GM23338 (cell line): ENCODE data around the gene APOL5. TPM values are rescaled to one million over a fixed set of nuclear protein-coding genes. Genes with fewer than 3 reads are reported as not detected.

Experiments used
- ATAC-seq: fragments of 200-7000 bp; cut with Tn5 transposase; 3 replicates; pipeline ENCODE4 v1.9.1; 2020
- DNase-seq: peaks from one replicate; pipeline ENCODE4 v3.0.0-alpha.2; 2015; ENCODE audit warnings: low spot score
- H2AFZ ChIP-seq: fragments of 200-600 bp; sonication (generic); 2 replicates; pipeline ENCODE4 v1.8.0; 2016; ENCODE audit warnings: antibody characterized with exemption, mild to moderate bottlenecking, moderate library complexity
- H3F3A ChIP-seq: fragments of 200-600 bp; sonication (generic); replicated peaks from 2 replicates; pipeline ENCODE4 v1.8.0; 2017; ENCODE audit warnings: antibody characterized with exemption, mixed run types, low read depth
- H3K27ac ChIP-seq: fragments of 200-600 bp; sonication (generic); 2 replicates; pipeline ENCODE4 v1.6.1; 2016; ENCODE audit warnings: low read depth
- H3K27me3 ChIP-seq: fragments of 200-600 bp; sonication (generic); 2 replicates; pipeline ENCODE4 v1.8.0; 2016; ENCODE audit warnings: mild to moderate bottlenecking, mixed run types, moderate library complexity; ENCODE audit not compliant: insufficient read depth
- H3K36me3 ChIP-seq: fragments of 200-600 bp; sonication (generic); 2 replicates; pipeline ENCODE4 v1.8.0; 2016; ENCODE audit warnings: mild to moderate bottlenecking; ENCODE audit not compliant: insufficient read depth
- H3K4me1 ChIP-seq: fragments of 200-600 bp; sonication (generic); 2 replicates; pipeline ENCODE4 v1.8.0; 2016; ENCODE audit warnings: mild to moderate bottlenecking, moderate library complexity; ENCODE audit not compliant: insufficient read depth
- H3K4me2 ChIP-seq: fragments of 200-600 bp; sonication (generic); 2 replicates; pipeline ENCODE4 v1.7.1; 2017; ENCODE audit warnings: mixed run types
- H3K4me3 ChIP-seq: fragments of 200-600 bp; sonication (generic); 2 replicates; pipeline ENCODE4 v1.6.1; 2016; ENCODE audit warnings: mixed run types
- H3K79me2 ChIP-seq: fragments of 200-600 bp; sonication (generic); replicated peaks from 2 replicates; pipeline ENCODE4 v1.8.0; 2017; ENCODE audit warnings: mild to moderate bottlenecking; ENCODE audit not compliant: insufficient read depth
- H3K9me2 ChIP-seq: fragments of 200-600 bp; sonication (generic); 2 replicates; pipeline ENCODE4 v1.8.0; 2017; ENCODE audit not compliant: insufficient read depth
- H4K20me1 ChIP-seq: fragments of 200-600 bp; sonication (generic); replicated peaks from 2 replicates; pipeline ENCODE4 v1.8.0; 2017; ENCODE audit warnings: mild to moderate bottlenecking; ENCODE audit not compliant: insufficient read depth
- H3K27ac Mint-ChIP-seq: 2 replicates; pipeline ENCODE4 v1.8.0; 2020; ENCODE audit warnings: inconsistent platforms, mild to moderate bottlenecking, moderate library complexity, mixed read lengths
- H3K27me3 Mint-ChIP-seq: 3 replicates; pipeline ENCODE4 v1.8.0; 2022; ENCODE audit warnings: low read depth, mild to moderate bottlenecking, moderate library complexity, mixed read lengths, inconsistent platforms; ENCODE audit not compliant: insufficient read depth, poor library complexity
- H3K36me3 Mint-ChIP-seq: 3 replicates; pipeline ENCODE4 v1.8.0; 2021; ENCODE audit warnings: low read depth, mild to moderate bottlenecking, inconsistent platforms, moderate library complexity, mixed read lengths
- H3K4me1 Mint-ChIP-seq: 3 replicates; pipeline ENCODE4 v1.8.0; 2020; ENCODE audit warnings: mild to moderate bottlenecking, inconsistent platforms, mixed read lengths
- H3K4me3 Mint-ChIP-seq: 3 replicates; pipeline ENCODE4 v1.8.0; 2021; ENCODE audit warnings: moderate library complexity, mild to moderate bottlenecking, inconsistent platforms, mixed read lengths
- H3K9me3 Mint-ChIP-seq: 3 replicates; pipeline ENCODE4 v1.8.0; 2020; ENCODE audit warnings: moderate library complexity, mild to moderate bottlenecking, inconsistent platforms, mixed read lengths
- CREB1 ChIP-seq: fragments of 250-450 bp; sonication (Bioruptor Pico); IDR thresholded peaks from 2 replicates; pipeline ENCODE4 v1.5.0; 2020; ENCODE audit warnings: low read depth, mild to moderate bottlenecking, moderate library complexity
- CTCF ChIP-seq, 2 experiments: fragments of 200-600 bp in 1 of 2; sonication (generic) in 1 of 2; conservative IDR thresholded peaks; 2 replicates each; pipeline versions ENCODE4 v1.5.1 to v1.6.1; 2016 to 2017; ENCODE audit warnings: antibody characterized with exemption in 2 of 2, low read depth in 2 of 2, mild to moderate bottlenecking in 2 of 2, moderate library complexity in 1 of 2
- ETS1 ChIP-seq: IDR thresholded peaks from 2 replicates; pipeline ENCODE4 v1.6.1; 2016; ENCODE audit warnings: antibody characterized with exemption
- EZH2 ChIP-seq: fragments of 200-600 bp; sonication (generic); IDR thresholded peaks from one replicate; pipeline ENCODE4 v1.8.0; 2017; ENCODE audit warnings: antibody characterized with exemption, mild to moderate bottlenecking, low read depth; ENCODE audit not compliant: unreplicated experiment
- EZH2phosphoT487 ChIP-seq: fragments of 200-600 bp; sonication (generic); IDR thresholded peaks from one replicate; pipeline ENCODE4 v1.8.1; 2018; ENCODE audit warnings: antibody characterized with exemption; ENCODE audit not compliant: unreplicated experiment
- JUNB ChIP-seq: IDR thresholded peaks from one replicate; pipeline ENCODE4 v1.6.1; 2016; ENCODE audit warnings: antibody characterized with exemption; ENCODE audit not compliant: unreplicated experiment
- POLR2AphosphoS5 ChIP-seq: IDR thresholded peaks from 2 replicates; pipeline ENCODE4 v1.6.1; 2016; ENCODE audit warnings: antibody characterized with exemption, low read depth
- REST ChIP-seq: IDR thresholded peaks from one replicate; pipeline ENCODE4 v1.6.1; 2018; ENCODE audit warnings: antibody characterized with exemption; ENCODE audit not compliant: unreplicated experiment
- STAT1 ChIP-seq: IDR thresholded peaks from one replicate; pipeline ENCODE4 v1.6.1; 2016; ENCODE audit warnings: antibody characterized with exemption; ENCODE audit not compliant: unreplicated experiment
- ZNF114 ChIP-seq: fragments of 250-450 bp; sonication (Bioruptor Pico); IDR thresholded peaks from 2 replicates; pipeline ENCODE4 v1.5.0; 2020; ENCODE audit warnings: mild to moderate bottlenecking, moderate library complexity
- ZNF331 ChIP-seq: fragments of 250-450 bp; sonication (Bioruptor Pico); IDR thresholded peaks from 2 replicates; pipeline ENCODE4 v1.5.0; 2020; ENCODE audit warnings: low read depth, mild to moderate bottlenecking, moderate library complexity
- polyA plus RNA-seq: library from polyadenylated mRNA; unstranded; fragments of >200 nt; fragmentation: Nextera tagmentation; extraction: Ambion mirVana; gene quantifications from 2 replicates; pipeline ENCODE4 v1.2.1, GENCODE V29; 2016
- total RNA-seq: library from RNA; depleted of rRNA; stranded (reverse); fragments of >200 nt; shearing (Covaris generic); gene quantifications from 2 replicates; pipeline ENCODE4 v1.2.3, GENCODE V29; 2014

APOL5 gene
- total and polyA plus RNA-seq, 2 experiments from 2014 or later, result not detected

GRCh38 chr22:35681454-35682052 is 36.1 kb upstream of the APOL5 start:
- ATAC-seq, result no peak
- no peaks in the 10 kb centered on the region for H3K4me1 ChIP-seq
- no peak overlapping the region for H3K27ac ChIP-seq

More at GRCh38 chr22:35681454-35682052, 36.1 kb upstream of the APOL5 start:
- H3K36me3 ChIP-seq, result peaks cover 6% of the 10 kb centered on the region; the same call in 1 of the 2 replicates
- Mint-ChIP-seq H3K4me1 (no peaks in the 10 kb centered on the region), H3K27ac (no peak overlapping the region), H3K9me3 (peaks cover 27% of the 10 kb centered on the region), H3K4me3 (no peak overlapping the region), H3K36me3 (peaks cover 16% of the 10 kb centered on the region), H3K27me3 (peaks cover 1% of the 10 kb centered on the region)
- no peak overlapping the region for H2AFZ ChIP-seq
- no peaks in the 10 kb centered on the region for H3F3A ChIP-seq
- no peaks in the 10 kb centered on the region for H3K79me2 ChIP-seq
- DNase-seq, result no peak
- H3K4me3 ChIP-seq, result no peak overlapping the region
- H3K4me2 ChIP-seq, result no peak overlapping the region
- H4K20me1 ChIP-seq, result no peaks in the 10 kb centered on the region
- H3K9me2 ChIP-seq, result 0 out of 2 replicates have a peak, but pooled peaks cover under 1% of the 10 kb centered on the region
- no peaks in the 10 kb centered on the region for H3K27me3 ChIP-seq
- TF ChIP-seq POLR2AphosphoS5, result no peak
- TF ChIP-seq CREB1 (CRISPR knock-in tag), result no peak
- no peak for TF ChIP-seq JUNB
- no peak for TF ChIP-seq EZH2
- no peak for TF ChIP-seq REST
- no peak for TF ChIP-seq ETS1
- no peak for TF ChIP-seq STAT1
- TF ChIP-seq EZH2phosphoT487, result no peak
- TF ChIP-seq ZNF114, result no peak
- no peak for TF ChIP-seq ZNF331
- no peak for TF ChIP-seq CTCF (conservative IDR thresholded peaks at IDR 0.05; ENCODE audit: low read depth in 2 of 2)
